Neural crest cell (in vitro differentiated cells): Measurements from ENCODE around the gene NOL4L. TPM values are rescaled to one million over a fixed set of nuclear protein-coding genes. Genes with fewer than 3 reads are reported as not detected.
"Not testable (repeated sequence)": the region's sequence is repeated elsewhere in the genome, so short reads cannot be mapped to it uniquely, and the experiment has no call there.

ENCODE experiments used
- DNase-seq: peaks from one replicate; pipeline ENCODE4 v3.0.0; 2021; ENCODE audit warnings: low read depth, mixed read lengths, low spot score
- H3K27ac Mint-ChIP-seq: one replicate; pipeline ENCODE4 v1.8.0; 2021; ENCODE audit warnings: mild to moderate bottlenecking, mixed read lengths; ENCODE audit not compliant: unreplicated experiment
- H3K27me3 Mint-ChIP-seq: 2 replicates; pipeline ENCODE4 v1.8.0; 2021; ENCODE audit warnings: low read depth, mild to moderate bottlenecking, mixed read lengths
- H3K36me3 Mint-ChIP-seq: 2 replicates; pipeline ENCODE4 v1.8.0; 2021; ENCODE audit warnings: low read depth, mild to moderate bottlenecking, mixed read lengths
- H3K4me1 Mint-ChIP-seq: 2 replicates; pipeline ENCODE4 v1.8.0; 2021; ENCODE audit warnings: mixed read lengths
- H3K4me3 Mint-ChIP-seq: one replicate; pipeline ENCODE4 v1.8.0; 2021; ENCODE audit warnings: mild to moderate bottlenecking, mixed read lengths
- H3K9me3 Mint-ChIP-seq: 2 replicates; pipeline ENCODE4 v1.8.0; 2021; ENCODE audit warnings: mixed read lengths
- CTCF ChIP-seq: fragments of 200-600 bp; sonication (generic); conservative IDR thresholded peaks from 2 replicates; pipeline ENCODE4 v1.5.0; 2021; ENCODE audit warnings: antibody characterized with exemption, mild to moderate bottlenecking
- total RNA-seq: library from RNA; stranded (reverse); gene quantifications from 2 replicates; pipeline ENCODE4 v1.2.1, GENCODE V29; 2021

NOL4L gene
- total RNA-seq, 1 donor from 2014 or later, result 52.3 TPM

- Mint-ChIP-seq H3K27me3 (peaks cover 5% of the 10 kb centered on the region), H3K27ac (peak overlapping the region; percentile 50), H3K4me1 (peaks cover 71% of the 10 kb centered on the region), H3K36me3 (peaks cover 3% of the 10 kb centered on the region), H3K9me3 (no peaks in the 10 kb centered on the region), H3K4me3 (peak overlapping the region; percentile 49)
- DNase-seq, result no peak
- no peak for TF ChIP-seq CTCF
Measured at GRCh38 chr20:32468313-32468640, 116.9 kb downstream of the NOL4L start.

- Mint-ChIP-seq H3K9me3 (no peaks in the 10 kb centered on the region), H3K27ac (peak overlapping the region; percentile 27), H3K27me3 (peaks cover 5% of the 10 kb centered on the region)
Measured at GRCh38 chr20:32467506-32468312, 117.4 kb downstream of the NOL4L start.

GRCh38 chr20:32466739-32467505 is 118.2 kb downstream of the NOL4L start:
- peak overlapping the region; percentile 78 for H3K27ac Mint-ChIP-seq
- no peaks in the 10 kb centered on the region for H3K9me3 Mint-ChIP-seq
- peaks cover 3% of the 10 kb centered on the region for H3K36me3 Mint-ChIP-seq
- H3K27me3 Mint-ChIP-seq, result peaks cover 5% of the 10 kb centered on the region
- no peak for DNase-seq
- TF ChIP-seq CTCF, result no peak
- peaks cover 72% of the 10 kb centered on the region for H3K4me1 Mint-ChIP-seq
- H3K4me3 Mint-ChIP-seq, result peak overlapping the region; percentile 78

More at GRCh38 chr20:32467506-32468312, 117.4 kb downstream of the NOL4L start:
- DNase-seq, result no peak
- no peak overlapping the region for H3K4me3 Mint-ChIP-seq
- H3K36me3 Mint-ChIP-seq, result peaks cover 3% of the 10 kb centered on the region
- peaks cover 70% of the 10 kb centered on the region for H3K4me1 Mint-ChIP-seq
- TF ChIP-seq CTCF, result no peak

- peak; percentile 62 for DNase-seq
- H3K9me3 Mint-ChIP-seq, H3K27me3 Mint-ChIP-seq, H3K36me3 Mint-ChIP-seq: not testable (repeated sequence)
- H3K27ac Mint-ChIP-seq, result peak overlapping the region; percentile 93
- peaks cover 68% of the 10 kb centered on the region for H3K4me1 Mint-ChIP-seq
- peak overlapping the region; percentile 78 for H3K4me3 Mint-ChIP-seq
Measured at GRCh38 chr20:32465901-32466675, 119.0 kb downstream of the NOL4L start.

GRCh38 chr20:32465092-32465900 is 119.8 kb downstream of the NOL4L start:
- Mint-ChIP-seq H3K27me3 (peaks cover 4% of the 10 kb centered on the region), H3K9me3 (no peaks in the 10 kb centered on the region), H3K4me3 (peak overlapping the region; percentile 78), H3K4me1 (peaks cover 66% of the 10 kb centered on the region), H3K27ac (peak overlapping the region; percentile 93), H3K36me3 (peaks cover 3% of the 10 kb centered on the region)
- peak; percentile 44 for DNase-seq
- TF ChIP-seq CTCF, result no peak
